Esophagus mucosa (tissue), 1 donor: ENCODE results near the gene ZFYVE28. TPM values are rescaled to one million over a fixed set of nuclear protein-coding genes. Genes with fewer than 3 reads are reported as not detected.

Experiments used
- ATAC-seq: fragments of 200-7000 bp; cut with Tn5 transposase; one replicate; pipeline ENCODE4 v1.9.1; 2020
- total RNA-seq: library from RNA; stranded (reverse); gene quantifications from one replicate; pipeline ENCODE4 v1.2.4, GENCODE V29; 2023
- donor health status: DM: yes; HTN: yes; CAD: no.

The ZFYVE28 gene
- total RNA-seq, 1 donor from 2014 or later: 5.3 TPM

DNA sequence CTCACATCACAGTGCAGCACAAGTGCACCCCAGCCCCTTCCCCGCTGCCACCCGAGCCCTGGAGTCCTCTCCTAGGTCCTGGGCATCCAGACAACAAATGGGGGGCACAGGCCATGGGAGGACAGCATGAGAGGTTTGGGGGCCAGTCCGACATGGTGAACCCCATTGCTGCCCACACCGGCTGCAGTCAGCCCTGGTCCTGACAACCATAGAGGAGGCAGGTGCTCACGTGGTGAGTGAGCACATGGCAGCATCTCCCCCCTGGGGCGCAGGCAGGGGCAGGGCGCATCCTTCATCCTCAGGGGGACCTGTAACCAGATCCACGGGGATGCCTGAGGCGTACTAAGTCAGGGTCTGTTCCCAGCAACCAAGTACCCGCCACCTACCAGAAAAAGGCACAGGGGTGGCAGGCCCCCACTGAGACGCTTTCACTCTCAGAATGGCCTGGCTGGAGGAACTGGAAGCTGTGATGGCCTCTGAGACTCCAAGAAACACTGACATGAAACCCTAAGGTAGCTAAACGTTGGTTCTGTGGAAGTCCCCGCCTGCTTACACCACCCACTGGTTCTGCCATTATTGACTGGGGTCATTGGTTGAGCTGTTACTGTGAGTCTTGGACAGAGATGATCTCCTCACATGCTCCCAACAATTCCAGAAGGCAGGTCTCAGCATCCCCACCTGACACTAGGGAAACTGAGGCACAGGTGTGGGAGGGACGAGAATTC is 6.5 kb downstream of the ZFYVE28 start:
- ATAC-seq: no peak

DNA sequence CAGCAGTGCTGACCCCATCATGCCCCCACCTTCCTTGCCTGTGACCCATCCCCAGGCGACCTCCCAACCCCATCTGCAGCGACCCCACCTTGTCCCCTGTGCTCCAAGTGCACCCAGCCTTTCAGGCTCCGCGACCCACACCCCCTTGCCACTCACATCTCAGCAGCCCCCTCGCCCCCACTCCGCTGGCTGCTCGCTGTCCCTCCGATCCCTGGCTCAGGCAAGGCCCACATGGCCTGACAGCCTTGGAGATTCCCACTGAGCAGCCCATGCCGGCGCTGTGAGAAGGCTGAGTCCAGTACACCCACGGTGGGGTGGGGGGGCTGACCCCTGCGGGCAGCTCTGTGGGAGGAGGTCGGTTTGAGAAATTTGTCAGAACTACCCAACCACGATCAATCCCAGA is 9.1 kb downstream of the ZFYVE28 start:
- ATAC-seq: no peak

DNA sequence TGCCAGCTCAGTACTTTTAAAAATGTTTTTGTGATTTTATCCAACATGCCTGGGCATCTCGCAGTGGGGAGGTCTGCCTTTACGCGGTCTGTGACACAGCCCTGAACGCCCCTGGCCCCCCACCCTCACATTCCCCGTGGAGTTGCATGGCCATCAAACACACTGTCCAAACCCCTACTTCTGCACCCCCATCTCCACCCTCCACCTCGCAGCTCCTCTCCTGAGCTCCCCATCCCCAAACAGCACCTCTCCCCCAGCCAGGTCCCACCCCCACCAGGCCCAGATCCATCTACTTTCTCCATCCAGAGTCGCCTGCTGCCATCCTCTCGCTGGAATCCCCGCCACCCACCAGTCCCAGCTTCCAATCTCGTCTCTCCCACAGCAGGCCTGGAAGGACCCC is 9.5 kb downstream of the ZFYVE28 start:
- ATAC-seq: no peak

DNA sequence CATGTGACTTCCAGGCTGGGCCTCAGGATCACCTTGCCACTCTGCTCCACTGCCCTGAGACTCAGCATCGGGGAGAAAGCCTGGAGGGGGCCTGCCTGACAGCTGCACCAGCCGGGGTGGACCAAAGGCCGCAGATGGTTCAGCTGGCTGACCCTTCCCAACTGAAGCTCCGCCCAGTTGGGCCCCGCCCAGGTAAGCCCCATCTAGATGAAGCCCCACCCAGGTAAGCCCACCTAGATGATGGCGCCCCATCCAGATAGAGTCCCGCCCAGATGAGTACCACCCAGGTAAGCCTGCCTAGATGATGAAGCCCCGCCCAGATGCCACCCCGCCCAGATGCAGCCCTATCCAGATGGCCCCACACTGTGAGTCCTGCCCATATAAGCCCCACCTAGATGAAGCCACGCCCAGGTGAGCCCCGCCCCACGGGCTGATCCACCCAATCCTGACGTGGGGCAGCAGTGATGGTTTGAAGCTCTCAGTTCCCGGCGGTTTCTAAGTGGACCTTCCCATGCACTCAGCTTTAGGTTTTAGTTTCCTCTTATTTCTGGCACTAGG is 10.0 kb downstream of the ZFYVE28 start:
- no peak for ATAC-seq

DNA sequence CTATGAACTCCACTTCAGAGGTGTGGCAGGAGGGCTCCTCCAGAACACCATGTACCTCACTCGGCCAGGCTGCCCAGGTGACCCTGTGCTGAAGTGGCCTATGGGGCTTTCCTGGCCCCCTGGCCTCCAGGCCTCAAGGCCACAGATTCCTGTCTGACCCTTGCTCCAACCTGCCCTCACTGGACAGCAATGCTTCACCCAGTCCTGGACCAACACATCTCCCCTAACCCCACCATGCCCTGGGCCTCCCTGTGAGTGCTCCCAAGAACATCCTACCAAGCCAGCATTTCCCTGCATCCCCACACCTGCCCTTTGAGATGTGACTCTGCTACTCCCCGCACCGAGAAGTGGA is 10.5 kb downstream of the ZFYVE28 start:
- ATAC-seq: no peak

DNA sequence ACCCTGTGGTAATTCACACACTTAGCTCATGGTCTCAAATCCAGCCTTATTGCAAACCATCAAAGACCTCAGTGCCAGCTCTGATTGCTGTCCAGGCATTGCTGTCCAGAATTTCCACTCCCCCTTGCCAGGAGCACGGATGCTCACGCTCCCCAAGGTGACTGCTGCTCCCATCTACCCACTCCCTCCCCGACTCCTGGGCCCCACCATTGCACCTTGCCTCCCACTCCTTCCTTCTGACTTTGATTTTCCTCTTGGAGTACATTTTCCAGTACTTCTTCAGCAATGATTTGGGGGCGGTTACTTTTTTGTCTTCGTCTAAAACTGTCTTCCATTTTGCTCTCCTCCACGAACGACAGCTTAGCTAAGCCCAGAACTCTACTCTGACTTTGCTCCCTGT is 11.5 kb downstream of the ZFYVE28 start:
- no peak for ATAC-seq

DNA sequence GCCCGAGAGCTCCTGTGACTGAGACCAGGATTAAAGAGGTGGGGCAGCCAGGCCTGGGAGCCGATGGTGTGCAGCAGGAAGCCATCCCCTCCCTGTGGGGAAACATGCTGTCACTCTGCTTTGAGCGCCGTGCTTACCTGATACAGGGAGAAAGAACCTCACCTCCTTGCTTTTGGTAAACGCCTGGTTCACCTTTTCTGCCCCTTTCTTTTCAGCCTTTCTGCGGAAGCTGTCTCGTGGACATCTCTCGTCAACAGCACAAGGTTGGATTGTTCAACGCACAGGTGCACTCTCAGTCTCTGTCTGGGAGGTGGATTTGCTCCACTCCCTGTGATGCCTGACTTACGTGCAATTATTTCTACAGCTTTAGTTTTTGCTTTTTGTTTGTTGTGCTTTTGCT is 12.0 kb downstream of the ZFYVE28 start:
- no peak for ATAC-seq

DNA sequence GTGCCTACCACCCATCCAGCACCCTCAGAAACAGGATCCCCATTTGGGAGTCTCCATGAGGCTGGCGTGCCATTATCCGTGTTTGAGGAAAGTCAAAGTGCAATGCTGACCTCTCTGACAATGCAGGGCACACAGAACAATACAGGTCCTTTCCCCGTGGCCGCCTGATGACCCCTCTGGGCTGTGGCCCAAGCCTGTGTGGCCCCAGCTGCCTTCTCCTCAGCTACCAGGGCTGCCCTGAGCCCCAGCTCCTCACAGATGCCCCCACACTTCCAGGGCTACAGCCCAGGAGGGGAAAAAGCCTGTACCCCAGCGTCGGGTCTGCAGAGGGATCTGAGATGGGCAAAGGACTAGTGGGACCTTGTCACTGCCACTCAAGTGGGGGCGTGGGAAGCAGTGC is 15.5 kb downstream of the ZFYVE28 start:
- no peak for ATAC-seq

DNA sequence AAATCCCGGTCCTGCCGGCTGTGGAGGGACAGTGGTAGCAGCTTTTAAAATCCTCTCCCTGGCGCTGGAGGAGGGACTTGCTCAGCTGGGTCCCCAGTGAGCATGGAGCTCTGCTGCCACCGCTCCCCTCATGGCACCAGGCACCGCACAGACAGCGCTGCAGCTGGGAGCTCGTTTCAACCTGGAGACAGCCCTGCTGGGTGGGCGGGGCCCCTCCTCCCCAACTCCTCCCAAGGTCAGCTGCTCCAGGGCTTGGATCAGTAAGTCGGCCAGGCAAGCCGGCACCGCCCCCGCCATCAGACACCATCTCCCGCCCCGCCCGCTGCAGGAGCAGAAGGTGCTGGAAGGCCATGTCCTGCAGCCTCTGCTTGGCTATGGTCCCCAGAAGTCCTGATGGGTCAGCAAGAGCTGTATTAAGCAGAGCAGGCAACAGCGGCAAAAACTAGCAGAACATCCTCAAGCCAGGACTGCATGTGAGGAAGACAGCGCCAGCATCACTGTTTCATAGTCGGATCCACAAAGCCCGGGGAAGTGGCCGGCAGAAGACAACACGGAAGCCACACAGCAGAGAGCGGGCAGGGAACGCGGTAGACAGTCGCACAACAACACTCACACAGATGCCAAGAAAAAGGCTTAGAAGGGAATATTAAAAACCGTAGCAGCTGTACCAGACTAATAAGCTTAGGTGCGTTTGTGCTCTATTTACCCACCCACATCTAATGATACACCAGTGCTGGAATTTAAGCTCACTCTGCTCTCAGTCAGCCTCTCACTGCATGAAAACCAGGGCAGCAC is 16.2 kb downstream of the ZFYVE28 start:
- peak; percentile 82 for ATAC-seq

DNA sequence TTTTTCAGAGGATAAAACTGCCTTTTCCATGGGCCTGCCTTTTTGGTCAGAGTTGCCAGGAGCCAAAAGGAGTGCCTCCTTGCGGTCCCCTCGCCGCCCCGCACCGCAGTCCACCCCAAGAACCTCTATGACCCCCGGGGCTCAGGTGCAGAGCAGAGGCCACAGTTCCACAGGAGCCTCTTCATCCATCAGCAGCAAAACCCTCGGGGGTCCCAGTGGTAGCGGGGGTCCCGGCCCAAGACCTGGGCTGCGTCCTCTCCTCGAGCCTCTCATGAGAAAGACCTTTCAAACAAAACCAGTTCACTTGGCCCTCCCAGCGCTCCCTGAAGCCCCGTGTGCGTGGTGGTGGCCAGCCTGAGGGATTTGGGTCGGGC is 16.8 kb downstream of the ZFYVE28 start:
- ATAC-seq: no peak

DNA sequence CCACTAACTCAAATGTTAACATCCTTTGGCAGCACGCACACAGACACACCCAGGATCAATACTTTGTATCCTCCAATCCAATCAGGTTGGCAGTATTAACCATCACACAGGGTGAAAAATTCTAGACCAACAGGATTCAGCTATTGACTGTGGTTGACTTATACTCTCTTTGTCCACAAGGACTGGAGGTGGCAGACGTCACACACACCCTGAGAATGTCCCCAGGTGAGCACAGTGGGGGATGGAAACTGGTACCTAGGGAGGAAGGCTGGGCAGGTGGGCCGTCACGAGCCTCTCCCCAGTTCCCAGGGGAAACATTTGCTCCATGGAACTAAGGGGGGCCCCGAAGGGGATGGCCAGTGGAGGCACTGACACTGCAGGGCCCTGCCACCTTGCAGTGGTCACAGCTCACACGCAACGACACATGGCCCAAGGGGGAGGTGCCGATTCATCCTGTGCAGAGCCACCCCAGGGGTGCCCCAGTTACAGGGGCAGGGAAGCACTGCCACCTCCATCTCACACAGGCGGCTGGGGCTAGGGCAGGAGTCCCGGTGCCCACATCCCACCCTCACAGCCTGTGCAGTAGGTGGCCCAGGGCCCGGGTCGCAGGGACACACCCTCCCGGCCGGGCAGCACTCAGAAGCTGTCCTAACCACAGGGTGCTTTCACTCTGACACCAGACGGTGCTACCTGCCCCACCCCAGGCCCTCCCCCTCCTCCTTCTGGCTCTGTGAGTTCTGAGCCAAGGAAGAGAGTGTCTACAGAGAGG is 17.4 kb downstream of the ZFYVE28 start:
- ATAC-seq: no peak

DNA sequence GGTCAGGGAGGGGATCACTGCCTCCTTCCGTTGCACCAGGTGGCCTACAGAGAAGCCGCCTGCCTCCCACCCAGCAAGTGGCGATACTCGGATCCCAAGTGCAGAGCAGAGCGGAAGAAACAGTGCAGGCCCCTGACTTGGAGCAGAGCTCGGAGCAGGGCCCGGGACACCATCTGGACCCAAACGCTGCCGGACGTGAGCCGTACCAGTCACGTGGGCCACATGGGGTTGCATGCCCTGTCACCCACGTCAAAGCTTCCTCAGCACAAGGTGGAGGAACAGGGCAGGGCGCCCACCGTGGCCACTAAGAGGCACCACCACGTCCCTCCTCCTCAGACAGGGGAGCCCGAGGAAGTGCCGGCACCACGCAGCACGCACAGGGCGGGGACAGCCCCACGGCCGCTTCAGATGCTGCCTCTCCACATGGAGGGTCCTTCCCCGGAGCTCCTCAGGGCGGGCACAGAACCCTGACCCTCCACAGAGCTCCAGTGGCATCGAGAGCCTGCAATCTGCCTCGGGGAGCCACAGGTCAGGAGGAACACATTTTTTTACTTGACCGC is 18.7 kb downstream of the ZFYVE28 start:
- no peak for ATAC-seq

DNA sequence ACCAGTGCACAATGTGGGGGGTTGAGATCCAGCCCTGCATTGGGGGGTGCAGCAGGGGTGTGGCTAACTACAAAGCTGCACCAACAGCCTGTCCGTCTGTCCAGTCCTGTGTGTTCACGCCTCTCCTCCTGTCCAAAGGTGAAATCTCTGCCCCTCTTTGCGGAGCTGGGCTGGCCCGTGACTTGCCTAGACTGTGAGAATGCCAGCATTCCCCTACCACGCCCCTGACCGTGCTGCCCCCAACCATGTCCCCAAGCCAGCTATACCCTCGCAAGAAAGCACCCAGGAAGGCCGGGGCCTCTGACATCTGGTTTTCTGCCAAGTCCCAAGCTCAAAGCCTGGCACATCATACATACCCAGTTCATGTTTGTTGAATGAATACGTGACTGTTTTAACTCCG is 19.2 kb downstream of the ZFYVE28 start:
- no peak for ATAC-seq

DNA sequence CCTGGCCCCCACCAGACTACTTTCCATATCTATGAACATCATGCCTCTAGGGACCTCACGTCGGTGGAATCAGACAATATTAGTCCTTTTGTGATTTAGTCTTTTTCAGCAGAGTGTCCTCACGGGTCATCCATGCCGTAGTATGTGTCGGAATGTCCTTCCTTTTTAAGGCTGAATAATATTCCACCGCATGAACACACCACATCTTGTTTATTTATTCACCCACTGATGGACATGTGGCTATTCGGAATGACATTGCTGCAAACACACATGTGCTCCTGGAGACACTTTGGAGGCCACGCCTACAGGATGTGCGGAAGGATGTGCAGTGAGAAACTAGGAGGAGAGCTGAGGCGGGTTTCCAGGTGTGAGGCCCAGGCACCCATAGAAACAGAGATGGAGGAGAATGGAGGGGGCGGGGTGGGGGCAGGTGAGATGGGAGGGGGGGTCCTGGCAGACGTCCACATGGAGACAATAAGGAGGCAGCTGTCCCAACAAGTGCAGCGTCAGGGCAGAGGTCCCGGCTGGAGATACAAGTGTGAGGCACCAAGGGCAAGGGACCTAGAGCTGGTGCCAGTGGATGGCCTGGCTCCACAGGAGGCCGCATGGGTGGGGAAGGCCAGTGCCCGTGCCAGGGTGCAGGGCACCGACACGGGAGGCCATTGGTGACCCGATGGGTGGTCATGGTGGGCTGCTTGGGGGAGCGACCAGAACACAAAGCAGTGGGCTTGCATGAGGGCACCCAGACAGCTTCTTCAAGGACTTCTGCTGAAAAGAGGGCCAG is 20.7 kb downstream of the ZFYVE28 start:
- ATAC-seq: no peak

DNA sequence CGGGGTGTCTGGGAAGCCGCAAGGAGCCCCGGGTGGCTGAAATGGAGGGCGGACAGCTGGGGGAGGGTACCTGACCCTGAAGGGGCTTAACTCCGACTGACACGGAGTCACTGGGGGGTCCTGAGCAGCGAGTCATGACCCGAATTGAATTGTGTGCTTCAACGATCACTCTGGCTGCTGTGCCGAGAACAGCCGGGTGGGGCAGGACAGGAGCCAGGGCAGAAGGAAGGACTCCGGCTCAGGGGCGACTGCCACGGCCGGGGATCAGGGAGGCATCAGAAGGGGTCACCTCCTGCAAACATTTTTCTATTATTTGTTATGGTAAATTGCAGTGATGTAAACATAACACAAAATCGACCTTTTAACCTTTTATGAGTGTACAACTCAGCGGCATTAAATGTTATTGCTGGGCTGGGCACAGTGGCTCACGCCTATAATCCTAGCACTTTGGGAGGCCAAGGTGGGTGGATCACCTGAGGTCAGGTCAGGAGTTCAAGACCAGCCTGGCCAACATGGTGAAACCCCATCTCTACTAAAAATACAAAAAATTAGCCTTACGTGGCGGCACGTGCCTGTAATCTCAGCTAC is 21.6 kb downstream of the ZFYVE28 start:
- no peak for ATAC-seq

DNA sequence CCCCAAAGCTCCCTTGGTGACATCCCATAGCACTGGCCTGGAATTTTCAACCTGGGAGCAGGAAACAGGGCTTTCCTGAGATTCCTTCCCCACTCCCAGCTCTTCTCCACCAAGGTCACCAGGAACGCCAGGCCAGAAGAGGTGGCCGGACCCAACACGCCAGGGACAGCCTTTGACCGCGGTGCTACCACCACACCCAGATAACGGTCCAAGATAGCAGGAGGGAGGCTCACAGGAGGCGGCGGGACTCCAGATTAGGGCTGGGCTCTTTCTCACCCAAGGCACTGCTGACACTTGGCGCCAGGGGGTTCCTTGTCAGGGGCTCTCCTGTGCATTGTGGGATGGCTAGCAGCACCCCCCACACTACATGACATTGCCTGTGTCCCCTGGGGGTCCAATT is 22.9 kb downstream of the ZFYVE28 start:
- ATAC-seq: no peak

DNA sequence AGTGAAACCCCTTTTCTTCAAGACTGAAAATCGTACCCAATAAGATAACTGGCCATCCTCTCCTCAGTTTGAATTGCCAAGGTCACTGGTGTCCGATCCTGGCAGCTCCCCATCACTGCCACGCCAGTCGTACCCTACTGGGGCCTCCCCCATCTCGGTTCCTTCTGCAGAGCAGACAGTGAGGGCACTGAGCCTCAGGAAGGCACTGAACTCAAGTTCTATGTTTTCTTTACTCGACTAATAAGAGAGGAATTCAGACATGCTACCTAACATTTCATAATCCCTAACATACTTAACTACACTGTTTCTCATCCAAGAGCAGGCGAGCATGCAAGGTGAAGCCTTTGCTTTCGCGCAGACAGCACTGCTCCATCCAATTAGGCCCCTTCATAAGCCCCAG is 23.4 kb downstream of the ZFYVE28 start:
- ATAC-seq: no peak

DNA sequence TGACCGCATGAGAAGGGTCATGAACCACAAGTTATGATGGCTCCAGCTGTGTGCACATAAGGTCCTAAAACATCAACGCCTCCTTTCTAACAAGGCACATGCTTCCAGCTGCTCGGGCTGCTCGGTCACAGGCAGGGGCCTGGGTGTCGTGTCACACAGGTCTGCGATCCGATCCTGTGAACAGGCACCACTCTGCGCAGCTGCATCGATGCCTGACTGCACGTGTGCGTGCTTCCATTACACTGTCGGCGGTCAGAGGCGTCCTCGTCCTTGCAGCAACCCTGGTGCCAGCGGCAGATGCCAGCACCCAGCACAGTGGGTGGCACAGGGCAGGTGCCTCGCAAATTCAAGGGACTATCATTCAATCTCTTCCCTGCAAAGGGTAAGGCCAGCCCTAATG is 23.9 kb downstream of the ZFYVE28 start:
- ATAC-seq: no peak

DNA sequence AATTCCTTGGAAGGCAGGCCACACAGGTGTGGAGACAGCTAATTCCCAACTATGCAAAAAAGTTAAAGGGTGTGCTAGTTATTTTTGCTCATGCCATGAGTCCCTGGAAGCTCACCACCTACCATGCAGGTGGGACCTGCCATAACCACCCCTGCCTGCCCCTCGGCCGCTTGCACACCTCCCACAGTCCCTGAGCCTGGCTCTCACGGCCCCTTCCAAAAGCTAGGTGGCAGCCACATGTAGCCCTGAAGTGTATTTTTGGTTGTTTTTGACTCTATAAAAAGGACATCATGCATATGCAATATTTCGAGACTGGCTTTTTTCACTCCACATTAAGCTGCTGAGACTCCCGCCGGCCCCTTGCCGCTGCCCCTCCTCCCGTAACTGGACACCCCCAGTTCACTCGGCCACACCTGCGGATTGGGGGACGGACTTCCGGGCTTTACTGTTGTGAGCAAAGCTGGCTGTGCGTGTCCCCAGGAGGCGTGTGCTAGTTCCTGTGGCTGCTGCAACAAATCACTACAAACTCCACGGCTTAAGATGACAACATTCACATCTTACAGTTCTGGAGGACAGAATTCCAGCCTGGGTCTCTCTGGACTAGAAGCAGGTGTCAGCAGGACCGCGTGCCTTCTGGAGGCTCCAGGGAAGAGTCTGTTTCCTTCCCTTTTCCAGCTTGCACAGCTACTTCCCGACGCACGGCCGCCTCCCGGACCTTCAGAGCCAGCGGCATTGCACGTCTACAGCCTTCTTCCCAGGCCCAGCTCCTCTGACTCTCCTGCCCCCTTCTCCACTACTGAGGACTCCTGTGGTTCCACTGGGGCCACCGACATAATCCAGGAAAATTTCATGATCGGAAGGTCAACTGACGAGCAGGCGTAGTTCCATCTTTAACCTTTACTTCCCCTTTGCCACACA is 24.8 kb downstream of the ZFYVE28 start:
- ATAC-seq: no peak

DNA sequence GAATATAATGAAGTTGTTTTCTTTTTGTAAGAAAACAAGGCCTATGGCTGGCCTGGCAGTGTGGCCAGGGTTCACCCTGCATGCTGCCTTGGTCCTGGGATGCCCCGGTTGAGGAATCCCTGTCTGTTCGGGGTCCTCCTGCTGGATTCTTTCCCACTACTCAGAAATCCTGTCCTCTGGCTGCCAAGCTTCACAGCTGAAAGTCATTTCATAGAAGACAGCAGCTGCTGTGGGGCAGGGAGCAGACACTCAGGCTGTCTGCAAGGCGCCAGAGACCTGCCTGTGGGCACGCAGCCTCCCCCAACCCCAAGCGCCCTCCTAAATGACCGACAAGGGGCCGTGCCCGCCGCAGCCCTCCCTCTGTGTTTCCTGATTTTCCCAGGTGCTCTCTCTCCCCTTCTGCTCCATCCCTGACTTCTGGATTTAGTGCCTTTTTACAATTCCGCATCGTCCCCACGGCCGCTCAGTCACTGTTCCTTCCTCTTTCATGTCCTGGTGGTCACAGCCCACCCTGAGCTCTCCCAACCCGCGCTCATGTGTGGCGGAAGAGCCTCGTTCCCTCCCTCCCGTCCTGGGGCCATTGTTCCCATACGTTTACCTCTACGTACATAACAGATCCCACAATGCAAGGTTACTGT is 27.5 kb downstream of the ZFYVE28 start:
- no peak for ATAC-seq
